GM21825 (cell line): Measurements from ENCODE around the gene EFCAB11.

ENCODE experiments used
- ATAC-seq: cut with Tn5 transposase; IDR thresholded peaks from one replicate; pipeline ENCODE4 v1.9.1; 2021; ENCODE audit warnings: mild to moderate bottlenecking, moderate library complexity; ENCODE audit not compliant: unreplicated experiment

Gene EFCAB11

GRCh38 chr14:89828471-89829165 is 125.9 kb downstream of the EFCAB11 start:
- no peak for ATAC-seq

GRCh38 chr14:89827265-89827664 is 127.3 kb downstream of the EFCAB11 start:
- ATAC-seq: no peak

DNA sequence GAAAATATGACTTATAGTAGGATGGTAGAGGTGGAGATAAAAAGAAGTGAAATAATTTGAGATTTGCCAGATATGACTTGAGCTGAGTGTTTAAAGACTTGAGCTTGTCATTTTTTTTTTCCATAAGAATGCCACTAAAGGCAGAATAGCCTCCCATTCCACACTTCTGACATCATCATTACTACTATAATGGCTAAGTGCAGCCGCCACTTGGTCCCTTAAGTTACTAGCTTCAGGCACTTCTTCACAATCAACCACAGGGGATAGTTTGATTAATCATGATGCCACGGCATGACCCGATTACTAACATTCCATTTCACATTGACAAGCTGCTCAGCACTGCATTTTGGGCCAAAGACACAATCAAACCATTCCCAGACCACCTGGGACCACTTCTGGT is 127.9 kb downstream of the EFCAB11 start:
- ATAC-seq: no peak

DNA sequence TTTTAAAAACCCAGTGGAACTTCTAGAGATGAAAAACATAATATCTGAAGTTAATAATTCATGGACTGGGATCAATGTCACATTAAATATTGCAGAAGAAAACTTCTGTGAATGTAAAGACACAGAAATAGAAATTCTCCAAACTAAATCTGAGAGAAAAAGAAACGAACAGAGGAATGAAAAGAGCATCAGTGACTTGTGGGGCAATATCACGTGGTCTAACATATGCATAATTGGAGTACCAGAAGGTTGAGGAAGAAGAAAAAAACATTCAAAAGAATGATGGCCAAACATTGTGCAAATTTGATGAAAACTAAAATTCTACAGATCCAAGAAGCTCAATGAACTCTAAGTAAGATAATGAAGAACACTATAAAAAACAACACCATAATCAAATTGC is 130.8 kb downstream of the EFCAB11 start:
- ATAC-seq: no peak

DNA sequence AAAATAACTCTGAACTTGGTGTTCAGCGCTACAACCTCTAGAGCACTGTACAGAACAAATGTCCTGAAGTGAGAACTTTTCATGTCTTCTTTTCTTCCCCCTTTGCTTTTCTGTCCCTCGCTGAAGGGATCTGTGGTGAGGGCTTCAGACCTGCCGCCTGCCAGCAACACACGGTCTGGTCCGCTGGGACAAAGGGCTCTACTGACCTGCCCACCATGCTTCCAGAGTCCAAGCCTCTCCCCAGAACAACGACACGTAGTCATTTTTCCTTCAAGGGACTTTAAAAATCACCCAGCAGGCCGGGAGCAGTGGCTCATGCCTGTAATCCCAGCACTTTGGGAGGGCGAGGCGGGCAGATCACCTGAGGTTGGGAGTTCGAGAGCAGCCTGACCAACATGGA is 140.4 kb downstream of the EFCAB11 start:
- no peak for ATAC-seq

DNA sequence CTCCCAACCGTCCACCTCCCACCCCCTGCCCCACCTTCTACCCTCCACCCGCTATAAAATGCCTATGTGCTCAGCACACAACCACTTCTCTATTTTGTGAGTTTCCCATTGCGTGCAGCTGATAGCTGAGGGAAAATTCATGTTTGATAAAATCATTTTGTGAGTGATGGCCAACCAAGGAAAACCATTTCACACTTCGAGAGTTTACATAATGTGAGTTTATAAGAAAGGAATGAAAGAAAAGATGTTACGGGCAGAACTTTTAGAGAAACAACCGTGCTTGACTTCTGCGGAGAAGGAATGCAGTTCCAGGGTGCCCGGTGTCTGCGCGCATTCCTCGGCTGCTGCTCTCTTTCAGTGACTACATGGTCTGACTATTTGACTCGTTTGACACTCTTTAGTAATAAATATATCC is 140.9 kb downstream of the EFCAB11 start:
- no peak for ATAC-seq

GRCh38 chr14:89811954-89812575 is 142.5 kb downstream of the EFCAB11 start:
- ATAC-seq: no peak

DNA sequence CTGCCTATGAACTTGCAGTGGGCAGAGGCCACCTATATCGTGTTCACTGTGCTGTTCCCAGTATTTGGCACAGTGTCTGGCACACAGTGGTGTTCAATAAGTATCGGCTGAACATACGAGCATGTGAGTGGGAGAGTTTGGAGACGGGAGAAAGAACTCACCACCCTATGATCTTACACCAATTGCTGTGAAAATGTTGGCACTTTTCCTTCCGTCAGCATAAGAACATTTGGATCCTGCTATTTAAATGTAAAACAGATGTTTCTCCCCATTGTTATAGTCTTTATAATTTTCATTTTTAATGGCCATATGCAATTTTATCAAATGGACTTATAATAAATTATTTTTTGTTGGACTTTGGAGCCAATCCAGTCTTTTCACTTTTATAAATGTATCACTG is 144.4 kb downstream of the EFCAB11 start:
- no peak for ATAC-seq

GRCh38 chr14:89807892-89808291 is 146.6 kb downstream of the EFCAB11 start:
- ATAC-seq: no peak

GRCh38 chr14:89807151-89807550 is 147.4 kb downstream of the EFCAB11 start:
- ATAC-seq: no peak

GRCh38 chr14:89806451-89806850 is 148.1 kb downstream of the EFCAB11 start:
- no peak for ATAC-seq

DNA sequence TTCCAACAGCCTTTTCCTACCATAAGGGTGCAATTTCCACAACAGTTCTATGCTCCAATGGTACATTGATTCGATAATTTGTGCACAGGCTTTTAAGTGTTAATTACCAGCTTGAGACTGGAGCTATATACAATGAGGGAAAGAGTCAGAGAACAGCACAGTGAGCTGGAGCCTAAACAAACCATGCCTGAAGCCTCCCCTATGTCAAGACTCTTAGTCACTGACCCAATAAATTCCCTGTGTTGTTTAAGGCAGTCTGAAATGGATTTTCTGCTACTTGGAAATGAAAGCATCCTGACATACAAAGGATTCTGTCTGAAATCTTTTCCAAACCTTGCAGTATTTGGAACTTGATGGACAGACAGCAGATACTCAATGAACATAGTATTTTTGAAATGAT is 149.0 kb downstream of the EFCAB11 start:
- ATAC-seq: no peak

GRCh38 chr14:89803542-89803941 is 151.0 kb downstream of the EFCAB11 start:
- ATAC-seq: no peak

DNA sequence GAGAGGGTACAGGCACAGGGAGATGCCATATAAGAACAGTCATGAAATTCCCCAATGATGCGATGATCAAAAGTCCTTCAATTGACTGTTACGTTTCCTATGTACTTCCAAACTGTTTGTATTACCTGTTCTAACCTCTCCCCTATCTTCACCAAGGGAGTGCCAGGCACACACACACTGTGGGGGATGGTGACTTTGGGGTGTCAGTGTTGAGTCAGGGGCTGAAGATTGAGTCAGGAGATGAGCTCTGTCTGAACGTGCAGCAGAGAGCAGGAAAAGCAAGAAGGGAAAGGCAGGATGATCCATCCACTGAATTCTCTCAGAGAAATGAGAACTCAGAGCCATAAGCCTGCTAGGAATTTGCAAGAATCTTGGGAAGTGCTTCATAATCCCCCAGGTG is 153.4 kb downstream of the EFCAB11 start:
- no peak for ATAC-seq

DNA sequence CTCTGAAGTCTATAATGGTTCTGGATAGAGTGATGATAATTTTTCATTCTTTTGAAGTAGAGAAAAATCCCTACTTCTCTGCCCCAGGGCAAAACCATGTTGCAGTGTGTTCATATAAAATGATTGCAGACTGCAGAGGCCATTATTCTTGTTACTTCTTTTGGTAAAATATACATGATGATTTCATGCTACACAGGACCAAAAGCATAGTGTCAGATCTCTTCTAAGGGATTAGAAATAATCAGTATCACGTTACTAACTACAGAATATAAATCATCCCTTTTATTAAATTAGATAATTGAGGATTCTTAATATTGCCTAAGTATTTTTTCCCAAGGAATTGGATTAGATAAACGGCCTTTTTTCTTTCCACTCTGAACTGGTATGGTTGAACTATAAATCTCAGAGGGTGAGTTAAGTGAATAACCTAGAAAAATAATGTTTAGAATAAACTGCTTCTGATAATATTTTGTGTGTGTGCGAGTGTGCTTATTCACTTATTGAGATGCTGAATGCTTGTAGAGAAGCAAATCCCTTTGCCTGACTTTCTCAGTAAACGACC is 156.2 kb downstream of the EFCAB11 start:
- no peak for ATAC-seq

- no peak for ATAC-seq
These were observed 157.4 kb downstream of the EFCAB11 start for GRCh38 chr14:89797148-89797547.

DNA sequence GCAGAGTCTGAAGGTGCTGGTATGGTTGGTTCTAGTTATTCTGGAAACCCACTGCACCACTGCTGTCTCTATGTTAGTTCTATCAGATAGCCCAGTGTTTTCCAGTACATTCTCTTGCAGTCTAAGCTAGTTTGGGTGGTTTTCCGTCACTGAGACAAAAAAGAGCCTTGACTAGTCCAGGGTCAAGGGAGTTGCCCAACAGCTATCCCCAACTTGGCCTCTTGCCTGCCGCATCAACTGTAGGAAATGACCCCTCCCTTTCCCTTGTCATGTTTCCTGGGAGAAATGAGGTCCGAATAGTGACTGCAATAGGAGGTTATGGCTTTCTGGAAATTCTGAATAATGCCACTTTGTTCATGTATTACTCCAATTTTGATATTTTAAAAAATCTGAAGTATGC is 160.4 kb downstream of the EFCAB11 start:
- no peak for ATAC-seq

DNA sequence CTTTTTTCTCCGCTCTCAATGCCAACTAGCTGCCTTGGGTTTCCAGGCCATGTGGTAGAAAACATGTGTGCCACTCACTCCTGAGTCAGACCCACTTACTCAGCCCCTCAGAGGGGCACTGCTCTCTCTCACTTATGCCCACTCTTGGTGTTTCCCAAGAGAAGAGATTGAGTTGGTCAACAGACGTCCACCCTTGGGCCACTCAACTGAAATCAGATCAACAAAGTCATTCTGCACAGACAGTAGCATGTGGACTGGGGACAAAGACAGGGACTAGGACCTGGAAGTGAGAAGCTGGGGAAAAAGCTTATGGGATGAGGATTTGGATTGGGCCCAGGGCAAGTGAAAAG is 161.2 kb downstream of the EFCAB11 start:
- no peak for ATAC-seq

DNA sequence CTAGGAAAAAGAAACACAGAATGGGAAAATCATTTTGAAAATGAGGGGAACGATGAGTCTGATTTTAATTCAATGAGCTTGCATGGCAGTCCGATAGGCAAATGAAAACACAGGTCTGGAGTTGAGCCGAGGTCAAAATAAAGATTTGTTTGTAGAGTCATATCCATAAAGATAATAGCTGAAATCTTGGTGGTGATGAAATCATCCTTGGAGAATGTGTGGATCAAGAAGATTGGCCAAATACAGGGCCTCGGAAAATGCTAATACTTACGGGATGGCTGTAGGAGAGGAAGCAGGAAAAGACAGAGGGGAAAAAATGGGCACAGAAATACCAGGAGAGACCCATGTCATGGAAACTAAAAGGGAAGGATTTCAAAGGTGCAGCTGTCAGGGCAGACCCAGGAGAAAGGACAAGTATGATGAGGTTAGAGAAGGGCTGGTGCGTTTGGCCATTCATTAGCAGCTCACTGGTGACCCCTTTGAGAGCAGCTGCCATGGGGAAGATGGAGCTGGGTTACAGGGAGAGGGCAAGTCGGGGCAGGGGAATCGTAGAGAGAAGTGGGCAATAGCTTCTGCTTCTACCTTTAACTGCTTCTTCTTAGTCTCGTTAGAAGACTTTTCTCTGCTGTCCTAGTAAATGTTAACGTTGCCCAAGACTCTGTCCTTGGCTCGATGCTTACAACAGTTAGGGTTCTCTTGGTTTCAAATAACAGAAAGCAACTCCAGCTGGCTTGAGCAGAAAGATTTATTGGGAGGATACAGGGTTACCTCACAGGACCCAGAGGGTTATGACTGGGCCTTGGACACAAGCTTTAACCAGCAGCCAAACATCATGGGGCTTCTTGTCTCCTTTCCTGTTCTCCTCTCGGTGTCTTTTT is 161.8 kb downstream of the EFCAB11 start:
- ATAC-seq: no peak

DNA sequence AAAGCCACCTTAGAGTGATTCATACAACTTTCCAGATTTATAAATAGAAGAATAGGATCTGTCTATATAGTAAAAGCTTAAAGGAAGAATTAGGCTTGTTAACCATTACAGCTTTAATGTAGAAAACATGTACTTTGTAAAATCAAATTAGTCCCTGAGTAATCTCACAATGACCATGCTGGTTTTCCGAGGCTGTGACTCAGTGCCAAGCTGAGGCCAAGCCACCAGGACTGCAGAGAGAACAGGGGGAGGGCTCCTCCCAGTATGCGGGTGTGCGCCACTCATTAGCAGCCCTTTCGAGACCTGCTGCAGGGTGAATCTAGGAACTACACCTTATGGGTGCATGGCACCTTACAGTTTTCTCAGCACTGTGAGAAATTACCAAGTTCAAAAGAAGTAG is 167.0 kb downstream of the EFCAB11 start:
- no peak for ATAC-seq

DNA sequence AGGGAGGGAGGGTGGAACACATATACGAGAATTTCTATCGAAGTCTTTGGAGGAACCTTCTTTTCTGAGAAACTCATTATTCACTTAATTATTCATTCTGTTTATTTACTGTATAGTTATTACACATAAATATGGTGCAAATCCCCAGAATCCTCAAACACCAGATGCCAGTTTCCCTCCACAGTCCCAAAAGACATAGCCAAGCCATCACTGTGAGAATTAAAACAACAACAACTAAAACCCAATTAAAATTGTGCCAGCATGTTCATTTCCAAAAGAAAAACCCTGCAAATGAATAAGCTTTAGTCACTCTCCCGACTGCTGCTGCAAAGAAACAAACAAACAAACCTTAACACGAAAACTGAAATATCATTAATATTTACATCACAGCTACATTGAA is 173.5 kb downstream of the EFCAB11 start:
- ATAC-seq: no peak

DNA sequence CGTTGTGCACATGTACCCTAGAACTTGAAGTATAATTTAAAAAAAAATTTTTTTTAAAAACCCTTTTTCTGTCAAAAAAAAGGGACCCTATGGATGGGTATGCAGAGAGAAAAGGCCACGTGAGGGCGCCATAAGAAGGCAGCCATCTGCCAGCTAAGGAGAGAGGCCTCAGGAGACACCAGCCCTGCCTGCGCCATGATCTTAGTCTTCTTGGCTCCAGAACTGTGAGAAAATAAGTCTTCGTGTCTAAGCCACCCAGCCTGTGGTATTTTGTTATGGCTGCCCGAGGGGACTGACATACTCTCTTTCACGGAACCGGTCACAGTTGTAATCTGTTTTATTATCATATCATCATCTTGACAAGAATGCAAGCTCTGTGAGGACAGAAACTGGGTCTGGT is 174.8 kb downstream of the EFCAB11 start:
- ATAC-seq: no peak
